HuH-7 (cell line): ENCODE results near the gene UBE2G1.

Experiments used
- DNase-seq: peaks from one replicate; pipeline ENCODE4 v3.0.0; 2011; ENCODE audit warnings: low spot score

Gene UBE2G1

GRCh38 chr17:4247361-4247970 lies 119.0 kb downstream of the UBE2G1 start:
- no peak for DNase-seq

GRCh38 chr17:4246674-4247073 lies 119.8 kb downstream of the UBE2G1 start:
- no peak for DNase-seq

GRCh38 chr17:4241535-4241934 lies 124.9 kb downstream of the UBE2G1 start:
- no peak for DNase-seq

GRCh38 chr17:4236456-4236855 lies 130.0 kb downstream of the UBE2G1 start:
- DNase-seq, result no peak

GRCh38 chr17:4235372-4236279 lies 130.8 kb downstream of the UBE2G1 start:
- DNase-seq, result no peak

GRCh38 chr17:4234401-4234800 lies 132.1 kb downstream of the UBE2G1 start:
- no peak for DNase-seq

GRCh38 chr17:4233668-4234258 lies 132.7 kb downstream of the UBE2G1 start:
- DNase-seq, result no peak

GRCh38 chr17:4232168-4232813 lies 134.2 kb downstream of the UBE2G1 start:
- no peak for DNase-seq

GRCh38 chr17:4229627-4230541 lies 136.6 kb downstream of the UBE2G1 start:
- no peak for DNase-seq

GRCh38 chr17:4221899-4222659 lies 144.4 kb downstream of the UBE2G1 start:
- no peak for DNase-seq

- DNase-seq, result no peak
Measured at GRCh38 chr17:4221163-4221562, 145.3 kb downstream of the UBE2G1 start.

- DNase-seq, result peak; percentile 20
Measured at GRCh38 chr17:4220655-4221054, 145.8 kb downstream of the UBE2G1 start.
